Astrocyte (in vitro differentiated cells and primary cell): ENCODE results near the gene NRARP. TPM values are rescaled to one million over a fixed set of nuclear protein-coding genes. Genes with fewer than 3 reads are reported as not detected.

Source experiments
- DNase-seq: peaks from one replicate; pipeline ENCODE4 v3.0.0-alpha.2; 2010; ENCODE audit warnings: low read depth
- FAIRE-seq: peaks from 2 replicates; lab custom pipeline; 2011; peaks lifted over from hg19 to GRCh38; lab: Jason Lieb, UNC
- H2AFZ ChIP-seq: 2 replicates; pipeline ENCODE4 v1.6.0; 2012; ENCODE audit warnings: low read depth, low read length, inconsistent platforms
- H3K27ac ChIP-seq: 2 replicates; pipeline ENCODE4 v1.5.1; 2011; ENCODE audit warnings: low read depth, low read length, inconsistent platforms
- H3K27me3 ChIP-seq: 2 replicates; pipeline ENCODE4 v1.6.0; 2011; ENCODE audit warnings: low read length, inconsistent platforms; ENCODE audit not compliant: insufficient read depth
- H3K36me3 ChIP-seq: 2 replicates; pipeline ENCODE4 v1.5.1; 2011; ENCODE audit warnings: low read length, inconsistent platforms; ENCODE audit not compliant: insufficient read depth
- H3K4me1 ChIP-seq: 2 replicates; pipeline ENCODE4 v1.5.1; 2011; ENCODE audit warnings: low read length, inconsistent platforms; ENCODE audit not compliant: insufficient read depth
- H3K4me2 ChIP-seq: 2 replicates; pipeline ENCODE4 v1.6.0; 2012; ENCODE audit warnings: low read length, inconsistent platforms
- H3K4me3 ChIP-seq: 2 replicates; pipeline ENCODE4 v1.5.1; 2011; ENCODE audit warnings: low read depth, mild to moderate bottlenecking, low read length, inconsistent platforms; ENCODE audit not compliant: insufficient read depth
- H3K79me2 ChIP-seq: 2 replicates; pipeline ENCODE4 v1.6.0; 2012; ENCODE audit warnings: mild to moderate bottlenecking, low read length, inconsistent platforms; ENCODE audit not compliant: insufficient read depth
- H3K9ac ChIP-seq: 2 replicates; pipeline ENCODE4 v1.6.0; 2012; ENCODE audit warnings: mild to moderate bottlenecking, low read length, inconsistent platforms
- H3K9me3 ChIP-seq: 2 replicates; pipeline ENCODE4 v1.5.1; 2012; ENCODE audit warnings: low read depth, mild to moderate bottlenecking, low read length, inconsistent platforms; ENCODE audit not compliant: insufficient read depth
- H4K20me1 ChIP-seq: 2 replicates; pipeline ENCODE4 v1.6.0; 2012; ENCODE audit warnings: low read length, inconsistent platforms; ENCODE audit not compliant: insufficient read depth
- H3K27ac Mint-ChIP-seq: one replicate; pipeline ENCODE4 v1.8.0; 2021; ENCODE audit warnings: mild to moderate bottlenecking, mixed read lengths; ENCODE audit not compliant: unreplicated experiment
- H3K27me3 Mint-ChIP-seq: one replicate; pipeline ENCODE4 v1.8.0; 2021; ENCODE audit warnings: low read depth, mixed read lengths; ENCODE audit not compliant: unreplicated experiment
- H3K36me3 Mint-ChIP-seq: one replicate; pipeline ENCODE4 v1.8.0; 2021; ENCODE audit warnings: low read depth, mixed read lengths; ENCODE audit not compliant: unreplicated experiment
- H3K4me1 Mint-ChIP-seq: one replicate; pipeline ENCODE4 v1.8.0; 2021; ENCODE audit warnings: low read depth, mixed read lengths; ENCODE audit not compliant: unreplicated experiment
- H3K4me3 Mint-ChIP-seq: one replicate; pipeline ENCODE4 v1.8.0; 2021; ENCODE audit warnings: mild to moderate bottlenecking, moderate library complexity, mixed read lengths; ENCODE audit not compliant: unreplicated experiment
- H3K9me3 Mint-ChIP-seq: one replicate; pipeline ENCODE4 v1.8.0; 2021; ENCODE audit warnings: mild to moderate bottlenecking, mixed read lengths; ENCODE audit not compliant: unreplicated experiment
- EZH2 ChIP-seq: IDR thresholded peaks from 2 replicates; pipeline ENCODE4 v1.6.1; 2012; ENCODE audit warnings: mild to moderate bottlenecking, low read length, inconsistent platforms; ENCODE audit not compliant: insufficient read depth
- total RNA-seq: library from RNA; stranded (reverse); gene quantifications from 2 replicates; pipeline ENCODE4 v1.2.1, GENCODE V29; 2021
- TF ChIP-seq, protein P1 (sequence below): IDR thresholded peaks from 2 replicates; pipeline ENCODE4 v1.5.1; 2011; ENCODE audit warnings: low read depth, mild to moderate bottlenecking, inconsistent platforms, low read length, moderate library complexity; ENCODE audit not compliant: insufficient read depth

NRARP gene
- total RNA-seq, 1 donor from 2014 or later: 7.3 TPM

DNA sequence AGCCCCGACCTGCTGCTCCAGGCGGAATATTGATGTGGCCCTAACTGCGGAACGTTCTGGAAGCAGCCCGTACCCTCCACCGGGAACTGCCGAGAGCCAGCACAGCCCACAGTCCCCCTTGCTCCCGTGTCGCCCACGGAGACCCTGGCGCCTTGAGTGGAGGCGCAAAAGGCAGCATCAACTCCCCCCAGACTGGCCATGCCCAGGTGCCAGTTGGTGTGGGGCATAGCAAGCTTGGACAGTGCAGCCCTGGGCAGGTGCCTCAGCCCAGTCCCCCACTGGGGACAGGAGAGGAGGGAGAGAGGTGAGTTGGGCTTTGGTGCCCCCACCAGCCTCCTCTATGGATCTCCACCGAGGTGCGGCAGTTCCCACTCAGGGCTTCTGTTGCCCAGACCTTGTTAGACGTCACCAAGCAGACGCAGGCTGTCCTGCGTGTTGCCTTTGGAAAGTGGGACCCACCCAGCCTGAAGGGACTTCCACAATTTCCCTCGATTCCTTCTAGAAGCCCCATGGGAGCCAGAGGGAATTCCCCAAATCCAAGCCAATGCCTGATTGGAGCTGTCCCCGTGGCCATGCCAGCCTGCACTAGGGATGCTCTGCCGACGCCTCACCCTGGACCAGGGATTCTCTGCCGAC lies 19.8 kb upstream of the NRARP start:
- H3K4me3 Mint-ChIP-seq: no peak overlapping the region
- H2AFZ ChIP-seq: no peak overlapping the region
- H3K4me1 ChIP-seq: peaks cover 3% of the 10 kb centered on the region
- peaks cover 3% of the 10 kb centered on the region for H3K36me3 Mint-ChIP-seq
- H3K36me3 ChIP-seq: no peaks in the 10 kb centered on the region
- H3K27ac ChIP-seq: no peak overlapping the region
- H3K4me1 Mint-ChIP-seq: no peaks in the 10 kb centered on the region
- H3K27me3 ChIP-seq: no peaks in the 10 kb centered on the region
- no peak overlapping the region for H3K27ac Mint-ChIP-seq
- H3K27me3 Mint-ChIP-seq: peaks cover 10% of the 10 kb centered on the region
- H3K9me3 ChIP-seq: no peaks in the 10 kb centered on the region
- no peaks in the 10 kb centered on the region for H4K20me1 ChIP-seq
- no peaks in the 10 kb centered on the region for H3K9me3 Mint-ChIP-seq
- no peak for TF ChIP-seq EZH2
- TF ChIP-seq, protein P1, sequence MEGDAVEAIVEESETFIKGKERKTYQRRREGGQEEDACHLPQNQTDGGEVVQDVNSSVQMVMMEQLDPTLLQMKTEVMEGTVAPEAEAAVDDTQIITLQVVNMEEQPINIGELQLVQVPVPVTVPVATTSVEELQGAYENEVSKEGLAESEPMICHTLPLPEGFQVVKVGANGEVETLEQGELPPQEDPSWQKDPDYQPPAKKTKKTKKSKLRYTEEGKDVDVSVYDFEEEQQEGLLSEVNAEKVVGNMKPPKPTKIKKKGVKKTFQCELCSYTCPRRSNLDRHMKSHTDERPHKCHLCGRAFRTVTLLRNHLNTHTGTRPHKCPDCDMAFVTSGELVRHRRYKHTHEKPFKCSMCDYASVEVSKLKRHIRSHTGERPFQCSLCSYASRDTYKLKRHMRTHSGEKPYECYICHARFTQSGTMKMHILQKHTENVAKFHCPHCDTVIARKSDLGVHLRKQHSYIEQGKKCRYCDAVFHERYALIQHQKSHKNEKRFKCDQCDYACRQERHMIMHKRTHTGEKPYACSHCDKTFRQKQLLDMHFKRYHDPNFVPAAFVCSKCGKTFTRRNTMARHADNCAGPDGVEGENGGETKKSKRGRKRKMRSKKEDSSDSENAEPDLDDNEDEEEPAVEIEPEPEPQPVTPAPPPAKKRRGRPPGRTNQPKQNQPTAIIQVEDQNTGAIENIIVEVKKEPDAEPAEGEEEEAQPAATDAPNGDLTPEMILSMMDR: no peak
- no peak overlapping the region for H3K9ac ChIP-seq
- no peak overlapping the region for H3K4me3 ChIP-seq
- DNase-seq (no peak), FAIRE-seq (no peak)
- H3K79me2 ChIP-seq: no peaks in the 10 kb centered on the region
- H3K4me2 ChIP-seq: no peak overlapping the region

DNA sequence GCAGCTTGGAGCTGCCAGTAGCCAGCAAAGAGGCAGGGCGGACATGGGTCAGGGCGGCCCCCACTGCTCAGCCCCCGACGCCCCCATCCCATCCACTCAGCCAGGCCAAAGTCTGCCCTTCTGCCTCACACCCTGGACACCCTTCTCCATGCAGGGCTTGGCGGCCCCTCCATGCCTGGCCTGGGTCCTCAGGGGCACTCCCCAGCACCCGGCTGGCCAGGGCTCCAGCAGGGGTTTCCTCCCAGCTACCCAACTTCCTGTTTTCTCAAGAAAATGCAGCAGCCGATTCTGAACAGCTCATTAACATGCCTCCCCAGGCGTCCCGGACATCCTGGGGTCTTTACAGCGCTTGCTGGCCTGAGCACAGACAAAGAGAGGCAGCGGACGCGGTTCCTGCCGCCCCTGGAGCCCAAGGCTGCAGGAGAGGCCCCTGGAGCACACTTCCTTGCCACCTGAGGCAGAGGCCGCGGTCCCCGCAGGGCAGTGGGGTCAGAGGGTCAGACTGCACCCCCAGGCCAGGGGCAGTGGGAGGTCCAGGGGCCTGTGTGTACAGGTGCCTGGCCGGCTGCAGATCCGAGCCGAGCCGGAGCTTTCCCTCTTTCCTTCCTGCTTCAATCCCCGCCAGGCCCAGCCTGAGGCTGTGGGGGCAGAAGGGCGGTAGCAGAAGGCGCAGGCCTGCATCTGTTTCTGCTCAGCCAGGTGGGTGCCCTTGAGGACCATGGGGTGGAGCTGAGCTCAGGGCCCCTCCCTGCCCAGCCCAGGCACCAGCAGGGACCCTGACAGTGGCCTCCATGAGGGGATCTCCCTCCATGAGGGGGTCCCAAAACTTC lies 18.7 kb upstream of the NRARP start:
- Mint-ChIP-seq H3K27me3 (peaks cover 7% of the 10 kb centered on the region), H3K9me3 (no peaks in the 10 kb centered on the region), H3K4me3 (no peak overlapping the region), H3K4me1 (no peaks in the 10 kb centered on the region), H3K36me3 (peaks cover 3% of the 10 kb centered on the region), H3K27ac (no peak overlapping the region)
- Histone ChIP-seq H2AFZ (peak overlapping the region; percentile 56), H3K9me3 (no peaks in the 10 kb centered on the region), H3K27me3 (no peaks in the 10 kb centered on the region), H3K27ac (no peak overlapping the region), H4K20me1 (no peaks in the 10 kb centered on the region), H3K36me3 (no peaks in the 10 kb centered on the region), H3K4me3 (no peak overlapping the region), H3K4me2 (no peak overlapping the region), H3K9ac (no peak overlapping the region), H3K4me1 (peaks cover 7% of the 10 kb centered on the region), H3K79me2 (no peaks in the 10 kb centered on the region)
- no peak for TF ChIP-seq EZH2
- TF ChIP-seq, protein P1: no peak
- no peak for DNase-seq
- FAIRE-seq: no peak
